RWPE1 (cell line): ENCODE measurements around the gene IFNLR1.

Experiments used
- CTCF ChIA-PET: fragments of 350-600 bp; sonication (Branson Sonifier 250); formaldehyde crosslinking; extraction: SDS; loops from one replicate; lab custom pipeline; 2021; lab: Yijun Ruan, JAX
- POLR2A ChIA-PET: fragments of 400-600 bp; formaldehyde crosslinking; extraction: SDS; loops from one replicate; lab custom pipeline; 2020; ENCODE audit warnings: antibody characterized with exemption; ENCODE audit not compliant: low non-redundant PET; lab: Yijun Ruan, JAX
- DNase-seq: peaks from one replicate; pipeline ENCODE4 v3.0.0; 2012; ENCODE audit warnings: low spot score
- H3K27ac ChIP-seq: fragments of 450-650 bp; 2 replicates; pipeline ENCODE4 v1.5.1; 2017
- TF ChIP-seq, protein P1 (sequence below): fragments of 450-650 bp; conservative IDR thresholded peaks from 2 replicates; pipeline ENCODE4 v1.5.1; 2017; ENCODE audit warnings: low read depth, mild to moderate bottlenecking

The IFNLR1 gene

DNA sequence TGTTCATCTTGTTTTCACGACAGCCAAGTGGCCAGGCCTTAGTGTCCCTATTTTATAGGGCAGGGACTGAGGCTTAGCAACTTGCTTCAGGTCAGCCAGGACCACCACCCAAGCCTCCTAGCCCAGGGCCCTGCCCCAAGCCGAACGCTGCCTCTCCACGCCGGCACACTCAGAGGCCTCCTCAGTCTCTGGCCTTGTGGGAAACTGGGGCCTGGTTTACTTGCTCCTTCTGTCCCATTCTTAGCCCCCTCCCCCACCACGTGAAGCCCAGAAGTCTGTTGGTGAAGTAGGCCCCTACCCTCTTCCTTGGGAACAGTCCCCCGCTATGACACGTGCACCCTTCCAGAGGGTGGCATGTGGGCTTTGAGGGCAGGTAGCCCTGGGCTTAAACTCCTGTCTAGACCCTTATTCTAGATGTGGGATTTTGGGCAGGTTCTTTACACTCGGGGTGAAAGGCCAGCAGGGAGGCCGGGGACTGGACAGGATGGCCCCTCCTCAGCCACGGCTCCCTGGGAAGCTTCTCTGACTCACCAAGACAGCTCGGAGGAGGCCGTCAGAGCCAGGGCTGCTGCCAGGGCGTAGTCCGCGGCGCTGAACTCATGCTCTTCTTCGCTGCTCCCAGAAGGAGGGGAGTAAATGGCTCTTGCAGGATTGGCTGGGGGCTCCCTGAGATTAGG lies 79.5 kb downstream of the IFNLR1 start:
- no peak for DNase-seq
- TF ChIP-seq, protein P1, sequence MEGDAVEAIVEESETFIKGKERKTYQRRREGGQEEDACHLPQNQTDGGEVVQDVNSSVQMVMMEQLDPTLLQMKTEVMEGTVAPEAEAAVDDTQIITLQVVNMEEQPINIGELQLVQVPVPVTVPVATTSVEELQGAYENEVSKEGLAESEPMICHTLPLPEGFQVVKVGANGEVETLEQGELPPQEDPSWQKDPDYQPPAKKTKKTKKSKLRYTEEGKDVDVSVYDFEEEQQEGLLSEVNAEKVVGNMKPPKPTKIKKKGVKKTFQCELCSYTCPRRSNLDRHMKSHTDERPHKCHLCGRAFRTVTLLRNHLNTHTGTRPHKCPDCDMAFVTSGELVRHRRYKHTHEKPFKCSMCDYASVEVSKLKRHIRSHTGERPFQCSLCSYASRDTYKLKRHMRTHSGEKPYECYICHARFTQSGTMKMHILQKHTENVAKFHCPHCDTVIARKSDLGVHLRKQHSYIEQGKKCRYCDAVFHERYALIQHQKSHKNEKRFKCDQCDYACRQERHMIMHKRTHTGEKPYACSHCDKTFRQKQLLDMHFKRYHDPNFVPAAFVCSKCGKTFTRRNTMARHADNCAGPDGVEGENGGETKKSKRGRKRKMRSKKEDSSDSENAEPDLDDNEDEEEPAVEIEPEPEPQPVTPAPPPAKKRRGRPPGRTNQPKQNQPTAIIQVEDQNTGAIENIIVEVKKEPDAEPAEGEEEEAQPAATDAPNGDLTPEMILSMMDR, result no peak
- H3K27ac ChIP-seq, result peak overlapping the region; percentile 92
- ChIA-PET POLR2A (no interaction called here), CTCF (no interaction called here)

DNA sequence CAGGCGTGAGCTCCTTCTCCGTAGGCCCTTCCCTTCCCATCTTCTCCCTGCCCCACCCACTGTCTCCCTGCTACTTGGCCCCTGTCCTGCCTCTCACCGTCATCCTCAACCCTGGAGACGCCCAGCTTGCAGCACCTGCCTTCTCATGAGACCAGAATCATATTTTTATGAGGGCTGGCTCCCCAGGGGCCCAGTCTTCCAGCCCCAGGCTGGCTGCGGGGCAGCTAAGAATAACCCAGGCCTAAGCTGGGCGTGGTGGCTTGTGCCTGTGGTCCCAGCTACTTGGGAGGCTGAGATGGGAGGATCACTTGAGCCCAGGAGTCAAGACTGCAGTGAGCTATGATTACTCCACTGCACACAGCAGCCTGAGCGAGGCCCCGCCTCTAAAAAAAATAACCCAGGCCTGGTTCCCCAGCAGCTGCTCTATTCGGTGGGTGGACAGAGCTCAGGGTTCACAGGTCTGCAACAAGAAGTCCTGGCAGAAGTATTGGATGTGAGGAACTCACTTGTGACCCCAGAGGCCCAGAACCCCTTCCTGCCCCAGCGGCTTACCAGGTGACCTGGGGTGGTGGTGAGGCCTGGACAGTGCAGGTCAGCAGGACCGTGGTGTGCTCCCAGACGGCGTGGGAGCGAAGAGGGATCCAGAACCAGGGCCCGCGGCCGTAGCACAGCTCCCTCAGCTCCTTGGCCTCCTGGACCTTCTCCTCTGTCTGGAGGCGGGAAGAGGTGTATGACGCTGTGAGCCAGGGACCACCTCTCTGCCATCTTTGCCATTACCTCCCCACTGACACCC lies 81.5 kb downstream of the IFNLR1 start:
- TF ChIP-seq, protein P1, result no peak
- CTCF ChIA-PET, result interaction anchor here (0.6 kb wide), 1 partner anchor 55 kb away, joined by 4 read pairs; no protein-coding TSS in a partner anchor
- H3K27ac ChIP-seq, result peak overlapping the region; percentile 42
- no peak for DNase-seq
- POLR2A ChIA-PET, result interaction anchor here (0.6 kb wide), 1 partner anchor 16 kb away, joined by 3 read pairs; no protein-coding TSS in a partner anchor

DNA sequence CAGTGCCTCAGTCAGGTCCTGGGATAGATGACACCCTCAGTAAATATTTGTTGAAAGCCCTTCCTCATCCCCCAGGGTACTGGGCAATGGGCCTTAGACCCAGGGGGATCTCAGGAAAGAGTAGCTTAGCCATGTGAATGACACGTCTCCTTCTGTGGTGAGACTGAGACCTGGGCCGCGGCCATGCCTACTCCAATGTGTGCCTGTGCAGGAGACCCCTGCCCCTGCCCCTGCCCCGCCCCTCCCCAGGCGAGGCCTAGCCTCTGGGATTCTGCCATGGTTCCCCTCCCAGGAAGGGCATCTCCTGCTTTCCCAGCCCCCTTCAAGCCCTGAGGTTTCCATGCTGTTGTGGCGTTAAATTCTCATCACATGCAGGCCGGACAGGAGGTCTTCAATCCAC lies 82.2 kb downstream of the IFNLR1 start:
- no peak for DNase-seq
- ChIA-PET CTCF (no interaction called here), POLR2A (interaction anchor here (0.6 kb wide), 1 partner anchor 15 kb away, joined by 3 read pairs; no protein-coding TSS in a partner anchor)
- TF ChIP-seq, protein P1, result no peak
- peak overlapping the region; percentile 42 for H3K27ac ChIP-seq
